GM12892 (cell line): ENCODE results near the gene VDAC1.

Experiments
- POLR2A ChIP-seq: IDR thresholded peaks from 2 replicates; pipeline ENCODE4 v1.6.1; 2011; ENCODE audit warnings: low read depth, low read length, control low read depth
- POLR2AphosphoS5 ChIP-seq: IDR thresholded peaks from 2 replicates; pipeline ENCODE4 v1.6.1; 2011; ENCODE audit warnings: low read depth, low read length, control low read depth

GRCh38 chr5:134003064-134003816, 1.5 kb downstream of the VDAC1 start:
- TF ChIP-seq POLR2AphosphoS5 (no peak), POLR2A (no peak)
